HCT116 (cell line): ENCODE measurements around the gene ARHGEF19. TPM values are rescaled to one million over a fixed set of nuclear protein-coding genes. Genes with fewer than 3 reads are reported as not detected.

Experiments used
- ATAC-seq: fragments of 200-7000 bp; cut with Tn5 transposase; 2 replicates; pipeline ENCODE4 v1.9.1; 2020; ENCODE audit warnings: mild to moderate bottlenecking, moderate library complexity
- BruUV-seq: library from RNA; stranded (reverse); fragments of 400-500 nt; replicated peaks from 2 replicates; lab custom pipeline; 2021; lab: Mats Ljungman, UMichigan
- CTCF ChIA-PET: fragments of 300-600 bp; sonication (Branson Sonifier 250); formaldehyde crosslinking; loops from one replicate; lab custom pipeline; 2021; ENCODE audit warnings: antibody characterized with exemption; lab: Charles Lee
- POLR2A ChIA-PET: fragments of 300-600, 350-600 bp; sonication (Branson Sonifier 250); formaldehyde crosslinking; loops from one replicate; lab custom pipeline; 2021; ENCODE audit warnings: antibody characterized with exemption; lab: Charles Lee
- RAD21 ChIA-PET, 2 experiments: fragments of 300-600 bp; sonication (Branson Sonifier 250); formaldehyde crosslinking; loops; one replicate each; lab custom pipeline; 2023; ENCODE audit warnings: low total read pairs in 2 of 2; ENCODE audit not compliant: uncharacterized antibody in 2 of 2, unreplicated experiment in 2 of 2, low non-redundant PET in 1 of 2; lab: Charles Lee
- DNase-seq: peaks from one replicate; pipeline ENCODE4 v3.0.0-alpha.2; 2010; ENCODE audit warnings: low read depth, low spot score
- H2AFZ ChIP-seq: fragments of 200-600 bp; shearing (Covaris generic), sonication (generic); 2 replicates; pipeline ENCODE4 v1.6.1; 2017; ENCODE audit warnings: low read depth, mixed run types, mixed read lengths, antibody characterized with exemption, low read length; ENCODE audit not compliant: poor library complexity, severe bottlenecking
- H3K27ac ChIP-seq: 2 replicates; pipeline ENCODE4 v1.5.1; 2012; ENCODE audit warnings: low read depth, low read length
- H3K27me3 ChIP-seq: fragments of 200-600 bp; sonication (generic); 2 replicates; pipeline ENCODE4 v1.6.1; 2016; ENCODE audit warnings: mixed run types, low read length, mixed read lengths; ENCODE audit not compliant: insufficient read depth
- H3K36me3 ChIP-seq, 2 experiments: fragments of 200-500 bp in 1 of 2; fragments of 200-600 bp in 1 of 2; sonication (Bioruptor generic) in 1 of 2; sonication (generic) in 1 of 2; 2 replicates each; pipeline versions ENCODE4 v1.5.1 to v1.6.1; 2014 to 2016; ENCODE audit warnings: low read length in 2 of 2, inconsistent platforms in 1 of 2, mixed read lengths in 1 of 2, mixed run types in 1 of 2; ENCODE audit not compliant: insufficient read depth in 2 of 2, control insufficient read depth in 1 of 2
- H3K4me1 ChIP-seq, 2 experiments: fragments of 200-600 bp in 1 of 2; sonication (generic) in 1 of 2; 2 replicates each; pipeline versions ENCODE4 v1.5.1 to v1.6.1; 2012 to 2017; ENCODE audit warnings: low read length in 2 of 2, inconsistent platforms in 1 of 2, mild to moderate bottlenecking in 1 of 2, mixed read lengths in 1 of 2, mixed run types in 1 of 2, moderate library complexity in 1 of 2; ENCODE audit not compliant: insufficient read depth in 2 of 2, control insufficient read depth in 1 of 2
- H3K4me2 ChIP-seq: fragments of 200-600 bp; sonication (generic); 2 replicates; pipeline ENCODE4 v1.6.1; 2017; ENCODE audit warnings: mixed run types, low read length, mixed read lengths
- H3K4me3 ChIP-seq, 2 experiments: fragments of 200-600 bp in 1 of 2; sonication (generic) in 1 of 2; replicated peaks in 1 of 2; 2 replicates each; pipeline ENCODE4 v1.5.1; 2011 to 2016; ENCODE audit warnings: low read length in 2 of 2, control low read depth in 1 of 2, low read depth in 1 of 2, mild to moderate bottlenecking in 1 of 2, mixed read lengths in 1 of 2, mixed run types in 1 of 2
- H3K79me2 ChIP-seq: fragments of 200-600 bp; sonication (generic); 2 replicates; pipeline ENCODE4 v1.6.1; 2017; ENCODE audit warnings: mild to moderate bottlenecking, mixed run types, low read length, moderate library complexity, mixed read lengths; ENCODE audit not compliant: insufficient read depth
- H3K9ac ChIP-seq: fragments of 200-600 bp; sonication (generic); 2 replicates; pipeline ENCODE4 v1.6.1; 2016; ENCODE audit warnings: low read length, mixed read lengths
- H3K9me2 ChIP-seq: fragments of 200-600 bp; sonication (generic), shearing (Covaris generic); 2 replicates; pipeline ENCODE4 v1.6.1; 2017; ENCODE audit warnings: mixed run types, mild to moderate bottlenecking, moderate library complexity; ENCODE audit not compliant: insufficient read depth
- H3K9me3 ChIP-seq, 2 experiments: fragments of 200-500 bp in 1 of 2; fragments of 200-600 bp in 1 of 2; sonication (Bioruptor generic) in 1 of 2; sonication (generic) in 1 of 2; 2 replicates each; pipeline ENCODE4 v1.6.1; 2014 to 2017; ENCODE audit warnings: low read length in 2 of 2, mixed read lengths in 2 of 2, inconsistent platforms in 1 of 2, low read depth in 1 of 2, mild to moderate bottlenecking in 1 of 2, mixed run types in 1 of 2, moderate library complexity in 1 of 2; ENCODE audit not compliant: control insufficient read depth in 1 of 2, insufficient read depth in 1 of 2
- H4K20me1 ChIP-seq: fragments of 200-600 bp; sonication (generic), shearing (Covaris generic); 2 replicates; pipeline ENCODE4 v1.6.1; 2017; ENCODE audit warnings: mixed run types, mild to moderate bottlenecking, moderate library complexity; ENCODE audit not compliant: insufficient read depth
- CBX3 ChIP-seq: IDR thresholded peaks from 2 replicates; pipeline ENCODE4 v1.6.1; 2012; ENCODE audit warnings: low read depth
- CEBPB ChIP-seq: IDR thresholded peaks from 2 replicates; pipeline ENCODE4 v1.6.1; 2012; ENCODE audit warnings: low read depth
- EGR1 ChIP-seq: IDR thresholded peaks from 2 replicates; pipeline ENCODE4 v1.6.1; 2012; ENCODE audit warnings: low read depth
- ELF1 ChIP-seq: IDR thresholded peaks from 2 replicates; pipeline ENCODE4 v1.6.1; 2012; ENCODE audit warnings: low read depth, borderline replicate concordance
- FOSL1 ChIP-seq: IDR thresholded peaks from 2 replicates; pipeline ENCODE4 v1.6.1; 2012; ENCODE audit warnings: low read depth
- JUND ChIP-seq: IDR thresholded peaks from 2 replicates; pipeline ENCODE4 v1.6.1; 2012
- POLR2A ChIP-seq: IDR thresholded peaks from 2 replicates; pipeline ENCODE4 v1.7.0; 2011; ENCODE audit warnings: borderline replicate concordance; ENCODE audit not compliant: insufficient read depth, insufficient read length; ENCODE audit errors: extremely low read depth
- POLR2AphosphoS5 ChIP-seq: IDR thresholded peaks from 2 replicates; pipeline ENCODE4 v1.6.1; 2011; ENCODE audit warnings: mild to moderate bottlenecking, low read depth, low read length, moderate library complexity
- RAD21 ChIP-seq: IDR thresholded peaks from 2 replicates; pipeline ENCODE4 v1.6.1; 2012; ENCODE audit warnings: low read depth, mild to moderate bottlenecking
- SIN3A ChIP-seq: IDR thresholded peaks from 2 replicates; pipeline ENCODE4 v1.6.1; 2012; ENCODE audit warnings: low read depth
- SP1 ChIP-seq: IDR thresholded peaks from 2 replicates; pipeline ENCODE4 v1.6.1; 2012; ENCODE audit warnings: low read depth
- TCF7L2 ChIP-seq: IDR thresholded peaks from 2 replicates; pipeline ENCODE4 v1.7.0; 2011; ENCODE audit warnings: borderline replicate concordance, inconsistent platforms; ENCODE audit not compliant: insufficient read depth, insufficient read length; ENCODE audit errors: extremely low read depth
- YY1 ChIP-seq: IDR thresholded peaks from 2 replicates; pipeline ENCODE4 v1.6.1; 2011; ENCODE audit warnings: low read length, low read depth, moderate library complexity, mild to moderate bottlenecking; ENCODE audit not compliant: insufficient replicate concordance; ENCODE audit errors: extremely low read depth
- ZNF274 ChIP-seq: fragments of 200-500 bp; sonication (Bioruptor generic); IDR thresholded peaks from 2 replicates; pipeline ENCODE4 v1.6.1; 2014; ENCODE audit warnings: mild to moderate bottlenecking, low read depth, low read length, inconsistent platforms
- intact Hi-C: fragments of 100-400 bp; cut with micrococcal nuclease; formaldehyde crosslinking; loops from 2 replicates; pipeline ENCODE4 v1.10.0; 2022
- total RNA-seq: library from RNA; stranded (reverse); gene quantifications from one replicate; pipeline ENCODE4 v1.2.1, GENCODE V29; 2021; ENCODE audit not compliant: unreplicated experiment
- TF ChIP-seq, protein P1 (sequence below): IDR thresholded peaks from 2 replicates; pipeline ENCODE4 v1.6.1; 2012
- TF ChIP-seq, protein P2 (sequence below): IDR thresholded peaks from 2 replicates; pipeline ENCODE4 v1.6.1; 2012
- TF ChIP-seq, protein P3 (sequence below): IDR thresholded peaks from 2 replicates; pipeline ENCODE4 v1.6.1; 2011; ENCODE audit warnings: mild to moderate bottlenecking, low read length, moderate library complexity; ENCODE audit not compliant: insufficient replicate concordance; ENCODE audit errors: extremely low read depth
- TF ChIP-seq, protein P4 (sequence below): IDR thresholded peaks from 2 replicates; pipeline ENCODE4 v1.6.1; 2012; ENCODE audit warnings: low read depth
- TF ChIP-seq, protein P5 (sequence below), 3 experiments: fragments of 200-600 bp in 1 of 3; sonication (generic) in 1 of 3; IDR thresholded peaks in 2 of 3; conservative IDR thresholded peaks in 1 of 3; 2 replicates each; pipeline ENCODE4 v1.5.1; 2012 to 2017; ENCODE audit warnings: low read depth in 2 of 3, low read length in 2 of 3, antibody characterized with exemption in 1 of 3, borderline replicate concordance in 1 of 3, control low read depth in 1 of 3, mild to moderate bottlenecking in 1 of 3, mixed read lengths in 1 of 3, mixed run types in 1 of 3, moderate library complexity in 1 of 3; ENCODE audit not compliant: insufficient read depth in 1 of 3

ARHGEF19 gene
- total RNA-seq, 1 experiment from 2014 or later = 59.7 TPM

DNA sequence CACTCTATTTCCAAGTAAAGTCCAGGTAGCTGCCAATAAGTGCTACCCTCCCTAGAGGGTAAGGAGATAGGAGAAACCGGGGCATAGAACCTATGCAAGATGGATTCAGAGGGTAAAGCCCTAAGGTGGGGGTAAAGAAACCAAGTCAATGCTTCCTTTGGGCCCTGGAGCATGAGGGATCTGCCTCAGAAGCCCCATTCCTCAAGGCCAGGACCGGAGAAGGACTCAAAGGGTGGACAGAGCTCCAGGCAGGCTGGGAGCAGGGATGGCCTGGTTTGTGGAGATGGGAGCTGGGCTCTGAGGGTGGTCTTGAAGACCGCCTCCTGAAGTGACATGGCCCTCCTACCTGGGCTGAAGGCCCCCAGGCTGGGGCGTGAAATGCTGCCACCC is 60.5 kb downstream of the ARHGEF19 start:
- no TSS peak for BruUV-seq
- RAD21 ChIA-PET = no interaction called here
- H3K27ac ChIP-seq = peak overlapping the region; percentile 100
- TF ChIP-seq FOSL1 (no peak), ZNF274 (no peak), SIN3A (no peak), SP1 (no peak), CEBPB (no peak), ELF1 (no peak), POLR2AphosphoS5 (no peak; the same call in 1 of the 2 replicates), CBX3 (no peak), RAD21 (no peak), JUND (no peak), YY1 (no peak), POLR2A (no peak), EGR1 (no peak), TCF7L2 (no peak)
- TF ChIP-seq, protein P1, sequence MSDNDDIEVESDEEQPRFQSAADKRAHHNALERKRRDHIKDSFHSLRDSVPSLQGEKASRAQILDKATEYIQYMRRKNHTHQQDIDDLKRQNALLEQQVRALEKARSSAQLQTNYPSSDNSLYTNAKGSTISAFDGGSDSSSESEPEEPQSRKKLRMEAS = no peak
- TF ChIP-seq, protein P2, sequence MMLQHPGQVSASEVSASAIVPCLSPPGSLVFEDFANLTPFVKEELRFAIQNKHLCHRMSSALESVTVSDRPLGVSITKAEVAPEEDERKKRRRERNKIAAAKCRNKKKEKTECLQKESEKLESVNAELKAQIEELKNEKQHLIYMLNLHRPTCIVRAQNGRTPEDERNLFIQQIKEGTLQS = no peak
- TF ChIP-seq, protein P3, sequence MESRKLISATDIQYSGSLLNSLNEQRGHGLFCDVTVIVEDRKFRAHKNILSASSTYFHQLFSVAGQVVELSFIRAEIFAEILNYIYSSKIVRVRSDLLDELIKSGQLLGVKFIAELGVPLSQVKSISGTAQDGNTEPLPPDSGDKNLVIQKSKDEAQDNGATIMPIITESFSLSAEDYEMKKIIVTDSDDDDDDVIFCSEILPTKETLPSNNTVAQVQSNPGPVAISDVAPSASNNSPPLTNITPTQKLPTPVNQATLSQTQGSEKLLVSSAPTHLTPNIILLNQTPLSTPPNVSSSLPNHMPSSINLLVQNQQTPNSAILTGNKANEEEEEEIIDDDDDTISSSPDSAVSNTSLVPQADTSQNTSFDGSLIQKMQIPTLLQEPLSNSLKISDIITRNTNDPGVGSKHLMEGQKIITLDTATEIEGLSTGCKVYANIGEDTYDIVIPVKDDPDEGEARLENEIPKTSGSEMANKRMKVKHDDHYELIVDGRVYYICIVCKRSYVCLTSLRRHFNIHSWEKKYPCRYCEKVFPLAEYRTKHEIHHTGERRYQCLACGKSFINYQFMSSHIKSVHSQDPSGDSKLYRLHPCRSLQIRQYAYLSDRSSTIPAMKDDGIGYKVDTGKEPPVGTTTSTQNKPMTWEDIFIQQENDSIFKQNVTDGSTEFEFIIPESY = no peak
- TF ChIP-seq, protein P4, sequence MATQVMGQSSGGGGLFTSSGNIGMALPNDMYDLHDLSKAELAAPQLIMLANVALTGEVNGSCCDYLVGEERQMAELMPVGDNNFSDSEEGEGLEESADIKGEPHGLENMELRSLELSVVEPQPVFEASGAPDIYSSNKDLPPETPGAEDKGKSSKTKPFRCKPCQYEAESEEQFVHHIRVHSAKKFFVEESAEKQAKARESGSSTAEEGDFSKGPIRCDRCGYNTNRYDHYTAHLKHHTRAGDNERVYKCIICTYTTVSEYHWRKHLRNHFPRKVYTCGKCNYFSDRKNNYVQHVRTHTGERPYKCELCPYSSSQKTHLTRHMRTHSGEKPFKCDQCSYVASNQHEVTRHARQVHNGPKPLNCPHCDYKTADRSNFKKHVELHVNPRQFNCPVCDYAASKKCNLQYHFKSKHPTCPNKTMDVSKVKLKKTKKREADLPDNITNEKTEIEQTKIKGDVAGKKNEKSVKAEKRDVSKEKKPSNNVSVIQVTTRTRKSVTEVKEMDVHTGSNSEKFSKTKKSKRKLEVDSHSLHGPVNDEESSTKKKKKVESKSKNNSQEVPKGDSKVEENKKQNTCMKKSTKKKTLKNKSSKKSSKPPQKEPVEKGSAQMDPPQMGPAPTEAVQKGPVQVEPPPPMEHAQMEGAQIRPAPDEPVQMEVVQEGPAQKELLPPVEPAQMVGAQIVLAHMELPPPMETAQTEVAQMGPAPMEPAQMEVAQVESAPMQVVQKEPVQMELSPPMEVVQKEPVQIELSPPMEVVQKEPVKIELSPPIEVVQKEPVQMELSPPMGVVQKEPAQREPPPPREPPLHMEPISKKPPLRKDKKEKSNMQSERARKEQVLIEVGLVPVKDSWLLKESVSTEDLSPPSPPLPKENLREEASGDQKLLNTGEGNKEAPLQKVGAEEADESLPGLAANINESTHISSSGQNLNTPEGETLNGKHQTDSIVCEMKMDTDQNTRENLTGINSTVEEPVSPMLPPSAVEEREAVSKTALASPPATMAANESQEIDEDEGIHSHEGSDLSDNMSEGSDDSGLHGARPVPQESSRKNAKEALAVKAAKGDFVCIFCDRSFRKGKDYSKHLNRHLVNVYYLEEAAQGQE = no peak
- TF ChIP-seq, protein P5, sequence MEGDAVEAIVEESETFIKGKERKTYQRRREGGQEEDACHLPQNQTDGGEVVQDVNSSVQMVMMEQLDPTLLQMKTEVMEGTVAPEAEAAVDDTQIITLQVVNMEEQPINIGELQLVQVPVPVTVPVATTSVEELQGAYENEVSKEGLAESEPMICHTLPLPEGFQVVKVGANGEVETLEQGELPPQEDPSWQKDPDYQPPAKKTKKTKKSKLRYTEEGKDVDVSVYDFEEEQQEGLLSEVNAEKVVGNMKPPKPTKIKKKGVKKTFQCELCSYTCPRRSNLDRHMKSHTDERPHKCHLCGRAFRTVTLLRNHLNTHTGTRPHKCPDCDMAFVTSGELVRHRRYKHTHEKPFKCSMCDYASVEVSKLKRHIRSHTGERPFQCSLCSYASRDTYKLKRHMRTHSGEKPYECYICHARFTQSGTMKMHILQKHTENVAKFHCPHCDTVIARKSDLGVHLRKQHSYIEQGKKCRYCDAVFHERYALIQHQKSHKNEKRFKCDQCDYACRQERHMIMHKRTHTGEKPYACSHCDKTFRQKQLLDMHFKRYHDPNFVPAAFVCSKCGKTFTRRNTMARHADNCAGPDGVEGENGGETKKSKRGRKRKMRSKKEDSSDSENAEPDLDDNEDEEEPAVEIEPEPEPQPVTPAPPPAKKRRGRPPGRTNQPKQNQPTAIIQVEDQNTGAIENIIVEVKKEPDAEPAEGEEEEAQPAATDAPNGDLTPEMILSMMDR (IDR thresholded peaks at IDR 0.05 in 2 of 3, conservative IDR thresholded peaks at IDR 0.05 in 1 of 3; ENCODE audit: borderline replicate concordance in 1 of 3, insufficient read depth in 1 of 3, low read depth in 2 of 3, low read length in 2 of 3) = no peak
- TF ChIP-seq, all 23 proteins: peak for 0
- H4K20me1 ChIP-seq = peaks cover 27% of the 10 kb centered on the region; the same call in 1 of the 2 replicates
- H3K36me3 ChIP-seq = peaks cover 11 to 69% of the 10 kb centered on the region in 2 experiments; a peak in 3 of 4 replicates
- no peak for DNase-seq
- H3K4me2 ChIP-seq = peak overlapping the region; percentile 85
- peak overlapping the region; percentile 99 for H3K9ac ChIP-seq
- ChIA-PET POLR2A (interaction anchor here (1.8 to 2.2 kb wide), 2 partner anchors 8 to 21 kb away, joined by 5 to 7 read pairs; no protein-coding TSS in a partner anchor), CTCF (interaction anchor here (1.1 kb wide), 1 partner anchor 70 kb away, joined by 4 read pairs; no protein-coding TSS in a partner anchor)
- no peak overlapping the region for H3K4me3 ChIP-seq
- no peaks in the 10 kb centered on the region for H3K9me3 ChIP-seq
- no peaks in the 10 kb centered on the region for H3K27me3 ChIP-seq
- intact Hi-C loops = no loop called here
- H2AFZ ChIP-seq = no peak overlapping the region
- peaks cover 92% of the 10 kb centered on the region for H3K79me2 ChIP-seq
- H3K9me2 ChIP-seq = no peaks in the 10 kb centered on the region
- H3K4me1 ChIP-seq = peaks cover 69 to 85% of the 10 kb centered on the region in 2 experiments
- no peak for ATAC-seq
